ENCODE measurements around the gene BRD8. TPM values are rescaled to one million over a fixed set of nuclear protein-coding genes. Genes with fewer than 3 reads are reported as not detected.
A peak's percentile ranks its signal among the peaks of the same experiment; 100 is the strongest.

BRD8 gene
- total RNA-seq, 1 donor from 2014 or later = 62.3 TPM

GRCh38 chr5:138141734-138142133 is 36.7 kb downstream of the BRD8 start:
- Mint-ChIP-seq H3K9me3 (ENCODE audit: unreplicated experiment) (peaks cover 1% of the 10 kb centered on the region), H3K36me3 (ENCODE audit: unreplicated experiment) (no peaks in the 10 kb centered on the region), H3K27ac (ENCODE audit: unreplicated experiment) (no peak overlapping the region), H3K27me3 (ENCODE audit: unreplicated experiment) (no peaks in the 10 kb centered on the region), H3K4me1 (ENCODE audit: low read depth, unreplicated experiment) (no peaks in the 10 kb centered on the region), H3K4me3 (ENCODE audit: unreplicated experiment) (no peak overlapping the region)
- TF ChIP-seq CTCF (IDR thresholded peaks at IDR 0.05; ENCODE audit: partially characterized antibody, unreplicated experiment) = no peak
- DNase-seq = no peak

GRCh38 chr5:138140268-138140667 is 38.2 kb downstream of the BRD8 start:
- TF ChIP-seq CTCF (IDR thresholded peaks at IDR 0.05; ENCODE audit: partially characterized antibody, unreplicated experiment) = no peak
- H3K4me3 Mint-ChIP-seq (ENCODE audit: unreplicated experiment) = no peak overlapping the region
- no peaks in the 10 kb centered on the region for H3K36me3 Mint-ChIP-seq (ENCODE audit: unreplicated experiment)
- no peaks in the 10 kb centered on the region for H3K27me3 Mint-ChIP-seq (ENCODE audit: unreplicated experiment)
- H3K27ac Mint-ChIP-seq (ENCODE audit: unreplicated experiment) = no peak overlapping the region
- H3K9me3 Mint-ChIP-seq (ENCODE audit: unreplicated experiment) = peaks cover 1% of the 10 kb centered on the region
- DNase-seq = no peak
- no peaks in the 10 kb centered on the region for H3K4me1 Mint-ChIP-seq (ENCODE audit: low read depth, unreplicated experiment)

- peaks cover 1% of the 10 kb centered on the region for H3K9me3 Mint-ChIP-seq (ENCODE audit: unreplicated experiment)
- H3K4me3 Mint-ChIP-seq (ENCODE audit: unreplicated experiment) = peak overlapping the region; percentile 84
- H3K36me3 Mint-ChIP-seq (ENCODE audit: unreplicated experiment) = no peaks in the 10 kb centered on the region
- no peak for TF ChIP-seq CTCF (IDR thresholded peaks at IDR 0.05; ENCODE audit: partially characterized antibody, unreplicated experiment)
- no peaks in the 10 kb centered on the region for H3K4me1 Mint-ChIP-seq (ENCODE audit: low read depth, unreplicated experiment)
- H3K27ac Mint-ChIP-seq (ENCODE audit: unreplicated experiment) = no peak overlapping the region
- DNase-seq = no peak
- H3K27me3 Mint-ChIP-seq (ENCODE audit: unreplicated experiment) = no peaks in the 10 kb centered on the region
These were observed 38.7 kb downstream of the BRD8 start for GRCh38 chr5:138139781-138140090.

GRCh38 chr5:138138949-138139780 is 39.3 kb downstream of the BRD8 start, which contains the start of gene NME5:
NME5 (minus strand) TSS chr5:138139428; CDS start chr5:138138780, 648 bp downstream.
- H3K27ac Mint-ChIP-seq (ENCODE audit: unreplicated experiment) = no peak within 1 kb of the TSS
- TF ChIP-seq CTCF (IDR thresholded peaks at IDR 0.05; ENCODE audit: partially characterized antibody, unreplicated experiment) = no peak
- H3K9me3 Mint-ChIP-seq (ENCODE audit: unreplicated experiment) = peaks cover 1% of the 10 kb centered on the region

GRCh38 chr5:138132543-138132942 is 45.9 kb downstream of the BRD8 start:
- TF ChIP-seq CTCF (IDR thresholded peaks at IDR 0.05; ENCODE audit: partially characterized antibody, unreplicated experiment) = no peak
- Mint-ChIP-seq H3K4me3 (ENCODE audit: unreplicated experiment) (no peak overlapping the region), H3K27me3 (ENCODE audit: unreplicated experiment) (no peaks in the 10 kb centered on the region), H3K36me3 (ENCODE audit: unreplicated experiment) (no peaks in the 10 kb centered on the region), H3K27ac (ENCODE audit: unreplicated experiment) (no peak overlapping the region), H3K4me1 (ENCODE audit: low read depth, unreplicated experiment) (no peaks in the 10 kb centered on the region), H3K9me3 (ENCODE audit: unreplicated experiment) (no peaks in the 10 kb centered on the region)
- DNase-seq = no peak

More at GRCh38 chr5:138138949-138139780, 39.3 kb downstream of the BRD8 start, which contains the start of gene NME5:
- H3K27me3 Mint-ChIP-seq (ENCODE audit: unreplicated experiment) = no peaks in the 10 kb centered on the region
- DNase-seq = peak; percentile 81
- H3K4me1 Mint-ChIP-seq (ENCODE audit: low read depth, unreplicated experiment) = no peaks in the 10 kb centered on the region
- peak within 1 kb of the TSS; percentile 84 for H3K4me3 Mint-ChIP-seq (ENCODE audit: unreplicated experiment)
- no peaks in the 10 kb centered on the region for H3K36me3 Mint-ChIP-seq (ENCODE audit: unreplicated experiment)

Measured in glutamatergic neuron (in vitro differentiated cells).